Stimulated activated CD8-positive, alpha-beta memory T cell treated with anti-CD3 and anti-CD28 coated beads, Interleukin-4, amount 100 ng/mL, for 48 hours (primary cell): ENCODE results near the gene BUD13.

ENCODE experiments used
- DNase-seq: peaks from one replicate; pipeline ENCODE4 v3.0.0-alpha.2; 2020

Gene BUD13

DNA sequence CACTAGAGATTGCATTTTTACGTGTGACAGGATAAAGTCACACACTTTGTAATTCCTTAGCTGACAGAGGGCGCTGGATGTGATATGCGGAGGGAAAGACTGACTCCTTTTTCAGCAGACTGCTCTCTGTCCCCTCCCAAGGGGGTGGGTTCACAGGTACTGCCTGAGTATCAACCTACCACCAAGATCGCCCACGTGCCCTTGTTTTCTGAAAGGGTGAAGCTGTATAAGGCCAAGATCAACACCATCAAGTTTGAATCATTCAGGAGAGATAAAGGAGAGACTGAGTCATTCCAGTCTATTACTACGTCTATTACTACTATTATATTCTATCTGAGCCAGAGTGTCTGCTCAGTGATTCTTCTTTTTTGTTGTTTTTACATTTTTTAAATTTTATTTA lies 30.7 kb downstream of the BUD13 start:
- DNase-seq = no peak

DNA sequence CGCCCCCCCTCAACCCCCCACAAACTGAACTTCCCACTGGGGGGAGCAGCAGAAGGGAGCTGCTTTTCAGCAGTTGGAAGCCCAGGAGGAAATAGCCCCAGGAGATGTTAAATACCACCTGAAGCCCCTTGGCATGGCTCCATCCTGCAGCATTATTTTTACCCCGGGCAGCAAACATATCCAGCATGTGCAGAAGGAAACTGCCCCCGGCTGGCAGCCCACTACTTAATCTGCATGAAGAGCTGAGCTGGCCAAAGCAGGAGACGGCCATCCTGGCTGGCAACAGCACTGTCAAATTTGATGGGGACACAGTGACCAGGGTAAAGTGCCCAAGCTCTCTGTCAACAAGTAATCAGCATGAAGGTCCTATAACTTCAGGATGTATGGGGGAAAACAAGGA lies 32.0 kb downstream of the BUD13 start:
- DNase-seq = no peak

GRCh38 chr11:116738975-116739374 lies 33.8 kb downstream of the BUD13 start:
- no peak for DNase-seq

- DNase-seq = no peak
Measured at GRCh38 chr11:116736763-116737162, 36.0 kb downstream of the BUD13 start.

GRCh38 chr11:116733969-116734508 lies 38.7 kb downstream of the BUD13 start:
- DNase-seq = no peak

DNA sequence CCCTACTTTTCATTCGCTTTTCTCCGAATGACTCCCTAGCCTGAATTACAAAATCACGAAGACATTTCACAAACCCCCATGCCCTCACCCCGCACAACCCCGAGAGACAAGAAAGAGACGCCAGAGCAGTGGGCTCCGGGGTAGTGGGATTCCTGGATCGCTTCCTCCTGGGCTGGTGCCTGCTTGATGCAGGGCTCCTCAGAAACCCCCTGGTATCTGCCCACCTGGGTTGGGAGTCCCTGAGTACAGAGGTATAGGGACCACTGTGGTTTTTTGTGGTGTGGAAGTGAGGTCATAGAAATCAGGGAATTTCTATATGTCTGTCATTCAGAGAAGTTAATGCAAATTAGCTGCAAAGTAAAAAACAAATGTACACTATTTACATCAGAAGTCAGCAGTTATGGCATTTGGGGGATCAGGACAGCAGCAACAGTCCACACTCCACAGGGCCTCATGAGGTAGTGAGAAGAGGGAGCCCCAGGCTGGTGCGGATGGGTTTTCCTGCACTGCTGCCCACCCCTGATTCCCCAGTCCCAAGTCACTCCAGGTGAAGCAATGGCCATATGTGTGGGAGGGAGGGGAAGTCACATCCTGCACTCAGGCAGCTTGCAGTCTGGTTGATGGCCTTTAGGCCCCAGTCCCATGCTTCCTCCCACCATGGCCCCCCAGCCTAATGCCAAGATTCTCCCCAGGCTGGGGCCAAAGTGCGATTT lies 39.6 kb downstream of the BUD13 start:
- no peak for DNase-seq

GRCh38 chr11:116732271-116733042 lies 40.3 kb downstream of the BUD13 start:
- DNase-seq = peak; percentile 80

DNA sequence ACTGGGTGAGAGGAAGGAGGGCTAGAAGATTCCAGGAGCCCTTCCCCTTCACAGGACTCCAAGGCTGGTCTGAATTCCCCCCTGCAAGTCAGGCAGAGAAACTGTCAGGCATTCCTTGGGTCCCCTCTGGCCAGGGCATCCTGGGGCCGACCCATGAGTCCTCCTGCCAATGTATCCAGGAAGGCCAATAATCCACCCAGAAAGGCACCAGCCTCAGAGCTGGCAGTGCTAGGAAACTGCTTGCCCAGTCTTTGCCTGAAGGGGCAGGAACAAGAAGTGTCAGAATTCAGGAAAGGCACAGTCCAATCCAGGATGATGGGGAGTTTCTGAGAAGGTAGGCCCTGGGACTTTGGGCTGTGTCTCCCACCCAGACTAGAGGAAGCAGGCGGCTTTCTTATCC lies 41.0 kb downstream of the BUD13 start:
- DNase-seq = no peak

DNA sequence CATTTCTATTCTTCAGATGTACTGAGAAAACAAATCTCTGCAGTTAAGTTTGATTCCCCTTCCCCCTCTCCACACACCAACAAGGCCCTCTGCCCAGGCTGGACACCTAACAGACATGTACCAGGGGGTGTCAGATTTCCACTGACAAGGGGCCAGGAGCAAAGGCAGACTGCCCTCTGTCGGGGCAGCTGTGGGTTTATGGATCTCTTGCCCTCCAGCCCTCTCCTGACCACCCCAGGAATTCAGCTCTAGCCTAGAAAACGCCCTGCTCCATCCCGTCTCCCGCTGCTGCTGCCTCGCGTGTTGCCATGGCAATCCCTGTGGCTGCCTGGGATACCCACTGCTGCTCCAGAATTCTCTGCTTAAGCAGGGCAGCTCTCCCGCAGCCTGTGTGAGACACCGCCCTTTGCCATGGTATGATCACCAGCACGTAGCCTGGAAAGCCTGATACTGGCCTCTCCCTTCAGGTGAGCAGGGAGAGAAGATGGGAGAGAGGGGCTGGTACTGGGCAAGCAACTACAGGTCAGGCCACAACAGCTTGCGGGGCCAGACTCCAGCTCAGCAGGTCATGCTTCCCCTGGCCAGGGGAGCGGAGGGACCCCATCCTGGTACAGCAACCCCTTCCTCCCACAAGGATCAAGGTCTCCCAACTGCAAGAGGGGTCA lies 41.6 kb downstream of the BUD13 start:
- DNase-seq = no peak

DNA sequence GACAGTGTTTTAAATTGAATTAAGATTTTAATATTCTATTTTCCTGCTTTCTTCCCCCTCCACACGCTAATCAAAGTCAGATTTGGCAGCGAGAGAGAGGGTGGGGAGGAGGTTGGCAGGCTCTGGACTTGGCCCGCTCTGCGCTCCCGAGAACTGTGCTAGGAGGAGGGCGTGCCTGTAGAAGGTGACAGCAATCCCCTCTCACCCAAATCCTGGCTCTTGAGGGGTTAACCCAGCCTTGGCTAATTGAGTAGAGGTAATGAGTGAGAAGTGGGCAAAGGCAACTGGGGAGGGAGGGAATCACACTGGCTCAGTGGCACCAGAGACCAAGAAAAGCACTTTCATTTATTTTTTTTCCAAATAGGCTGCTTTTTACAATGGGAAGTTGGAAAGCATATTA lies 42.2 kb downstream of the BUD13 start:
- no peak for DNase-seq

GRCh38 chr11:116730241-116730561 lies 42.6 kb downstream of the BUD13 start:
- DNase-seq = no peak

DNA sequence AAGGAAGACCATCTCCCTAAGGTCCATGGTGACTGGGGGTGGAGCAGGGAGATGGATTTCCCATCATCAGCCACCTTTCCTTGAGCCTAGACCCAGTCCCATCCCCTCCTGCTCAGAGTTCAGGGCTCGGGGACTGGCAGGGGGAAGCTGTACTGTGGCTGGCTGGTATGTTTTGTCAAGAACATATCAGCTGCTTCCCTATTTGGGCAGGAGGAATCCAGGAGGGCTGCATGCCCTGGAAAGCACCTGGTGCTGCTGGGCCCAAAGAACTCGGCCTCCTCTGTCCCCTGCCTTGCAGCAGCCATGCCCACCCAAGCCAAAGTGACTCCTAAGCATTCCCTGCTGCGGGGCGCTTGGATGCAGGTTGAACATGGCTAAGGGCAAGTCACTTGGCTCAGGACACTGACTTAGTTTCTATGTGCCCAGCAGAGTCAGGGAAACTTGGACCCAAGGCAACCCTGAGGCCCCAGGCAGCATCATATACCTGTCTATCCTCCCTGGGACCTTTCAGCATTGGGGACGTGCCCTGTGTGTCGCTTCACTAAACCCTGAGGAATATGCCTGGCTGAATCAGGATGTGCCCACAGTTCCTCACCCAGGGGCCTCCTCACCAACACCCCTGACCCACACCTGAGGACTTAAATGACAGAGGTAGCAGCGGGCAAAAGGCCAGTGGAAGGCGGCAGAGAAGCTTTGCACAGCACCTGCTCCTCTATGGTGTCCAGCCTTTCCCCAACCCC lies 43.1 kb downstream of the BUD13 start:
- DNase-seq = no peak

DNA sequence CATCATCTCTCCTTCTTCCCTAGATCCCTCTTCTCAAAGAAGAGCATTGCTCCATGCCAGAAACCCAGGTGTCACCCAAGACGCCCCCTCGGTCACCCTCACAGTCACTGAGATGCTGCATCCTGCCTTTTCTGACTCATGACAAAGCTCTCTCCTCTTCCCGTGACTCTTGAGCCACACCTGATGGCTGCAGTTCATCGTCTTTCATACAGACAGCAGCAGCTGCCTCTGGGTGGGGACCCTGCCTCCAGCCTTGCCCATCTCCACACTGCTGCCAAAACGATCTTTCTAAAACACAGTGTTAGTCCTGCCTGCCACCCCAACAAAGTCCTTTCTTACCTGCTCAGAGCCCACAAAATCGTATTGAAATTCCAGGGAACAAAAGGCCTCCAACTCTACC lies 44.8 kb downstream of the BUD13 start:
- DNase-seq = no peak

DNA sequence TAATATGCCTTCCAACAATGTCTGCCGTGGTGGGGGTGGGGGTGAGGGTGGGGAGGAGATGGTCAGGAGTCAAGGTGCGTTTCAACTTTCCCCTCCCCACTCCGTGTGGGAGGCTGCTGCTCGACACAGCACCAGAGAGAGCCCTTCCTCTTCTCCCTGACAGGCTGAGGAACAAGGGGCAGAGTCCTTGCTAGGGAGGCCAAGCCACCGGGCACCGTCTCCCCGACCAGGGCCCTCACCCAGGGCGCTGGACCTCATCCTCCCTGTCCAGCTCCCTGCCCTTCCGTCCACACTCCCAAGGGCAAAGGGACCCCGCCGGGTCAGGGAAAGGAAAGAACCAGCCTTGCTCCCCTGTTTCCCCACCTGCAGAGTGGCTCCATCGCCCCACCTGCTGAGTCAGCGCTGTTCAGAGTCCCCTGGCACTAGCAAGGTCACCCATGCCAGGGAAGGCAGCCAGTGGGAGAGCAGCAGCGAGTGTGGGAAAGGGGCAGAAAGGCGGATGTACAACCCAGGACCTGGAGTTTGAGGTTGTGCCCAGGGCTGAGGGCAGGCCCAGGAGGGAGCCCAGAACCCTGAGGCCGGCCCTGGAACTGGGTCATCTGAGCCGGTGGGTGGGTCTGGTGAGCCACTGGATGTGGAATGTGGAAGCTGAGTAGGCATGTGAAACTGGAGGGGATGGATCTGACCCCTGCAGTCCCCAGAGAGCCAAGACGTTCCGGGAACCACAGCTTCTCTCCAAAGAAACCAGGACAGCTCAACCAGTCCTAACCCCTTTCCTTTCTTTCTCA lies 47.2 kb downstream of the BUD13 start:
- DNase-seq = no peak

- no peak for DNase-seq
Measured at GRCh38 chr11:116724813-116725212, 48.0 kb downstream of the BUD13 start.

DNA sequence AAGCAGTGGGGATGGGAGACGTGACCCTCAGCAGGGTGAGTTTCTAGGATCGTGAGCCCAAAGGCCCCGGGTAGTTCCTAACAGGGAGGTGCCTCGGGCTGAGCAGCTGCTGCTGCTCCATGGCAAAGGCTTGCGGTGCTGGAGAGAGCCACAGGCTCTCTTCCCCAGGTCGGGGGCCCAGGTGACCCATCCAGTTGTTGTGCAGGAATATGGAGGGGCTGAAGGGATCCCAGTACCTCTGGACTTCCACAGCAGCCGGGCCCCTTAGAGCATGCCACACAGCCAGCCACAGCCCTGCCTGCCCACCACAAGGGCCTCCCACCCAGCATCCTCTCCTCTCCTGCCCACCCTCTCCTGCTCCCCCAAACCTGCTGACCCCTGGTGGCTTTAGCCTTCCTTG lies 49.3 kb downstream of the BUD13 start:
- no peak for DNase-seq

GRCh38 chr11:116721988-116722387 lies 50.8 kb downstream of the BUD13 start:
- DNase-seq = no peak

DNA sequence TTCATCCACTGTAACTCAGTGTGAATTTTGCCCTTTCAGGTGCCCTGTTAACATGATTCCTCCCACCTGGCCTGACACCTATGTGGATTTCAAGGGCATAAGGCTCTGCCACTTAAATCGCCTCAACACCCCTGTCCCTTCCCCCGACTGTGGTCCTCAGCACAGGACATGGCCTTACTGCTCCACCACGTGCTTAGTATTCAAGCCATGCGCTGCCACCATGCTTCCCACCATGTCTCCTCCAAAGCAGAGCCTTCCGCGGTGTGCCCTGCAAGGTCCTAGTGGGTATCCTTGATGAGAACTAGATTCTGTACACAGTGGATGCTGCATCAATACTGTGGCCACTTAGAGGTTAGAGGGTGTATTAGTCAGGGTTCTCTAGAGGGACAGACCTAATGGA lies 51.9 kb downstream of the BUD13 start:
- no peak for DNase-seq

- DNase-seq = no peak
Measured at GRCh38 chr11:116718955-116719501, 53.8 kb downstream of the BUD13 start.

- no peak for DNase-seq
Measured at GRCh38 chr11:116716621-116717020, 56.2 kb downstream of the BUD13 start.

GRCh38 chr11:116715383-116715782 lies 57.4 kb downstream of the BUD13 start:
- no peak for DNase-seq

- no peak for DNase-seq
Measured at GRCh38 chr11:116714902-116715301, 57.9 kb downstream of the BUD13 start.
